ENCODE results near the gene SPOCK1.

The SPOCK1 gene

GRCh38 chr5:137254119-137255090 lies 244.7 kb downstream of the SPOCK1 start:
- TF ChIP-seq, protein P1, sequence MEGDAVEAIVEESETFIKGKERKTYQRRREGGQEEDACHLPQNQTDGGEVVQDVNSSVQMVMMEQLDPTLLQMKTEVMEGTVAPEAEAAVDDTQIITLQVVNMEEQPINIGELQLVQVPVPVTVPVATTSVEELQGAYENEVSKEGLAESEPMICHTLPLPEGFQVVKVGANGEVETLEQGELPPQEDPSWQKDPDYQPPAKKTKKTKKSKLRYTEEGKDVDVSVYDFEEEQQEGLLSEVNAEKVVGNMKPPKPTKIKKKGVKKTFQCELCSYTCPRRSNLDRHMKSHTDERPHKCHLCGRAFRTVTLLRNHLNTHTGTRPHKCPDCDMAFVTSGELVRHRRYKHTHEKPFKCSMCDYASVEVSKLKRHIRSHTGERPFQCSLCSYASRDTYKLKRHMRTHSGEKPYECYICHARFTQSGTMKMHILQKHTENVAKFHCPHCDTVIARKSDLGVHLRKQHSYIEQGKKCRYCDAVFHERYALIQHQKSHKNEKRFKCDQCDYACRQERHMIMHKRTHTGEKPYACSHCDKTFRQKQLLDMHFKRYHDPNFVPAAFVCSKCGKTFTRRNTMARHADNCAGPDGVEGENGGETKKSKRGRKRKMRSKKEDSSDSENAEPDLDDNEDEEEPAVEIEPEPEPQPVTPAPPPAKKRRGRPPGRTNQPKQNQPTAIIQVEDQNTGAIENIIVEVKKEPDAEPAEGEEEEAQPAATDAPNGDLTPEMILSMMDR (IDR thresholded peaks at IDR 0.05) = no peak

DNA sequence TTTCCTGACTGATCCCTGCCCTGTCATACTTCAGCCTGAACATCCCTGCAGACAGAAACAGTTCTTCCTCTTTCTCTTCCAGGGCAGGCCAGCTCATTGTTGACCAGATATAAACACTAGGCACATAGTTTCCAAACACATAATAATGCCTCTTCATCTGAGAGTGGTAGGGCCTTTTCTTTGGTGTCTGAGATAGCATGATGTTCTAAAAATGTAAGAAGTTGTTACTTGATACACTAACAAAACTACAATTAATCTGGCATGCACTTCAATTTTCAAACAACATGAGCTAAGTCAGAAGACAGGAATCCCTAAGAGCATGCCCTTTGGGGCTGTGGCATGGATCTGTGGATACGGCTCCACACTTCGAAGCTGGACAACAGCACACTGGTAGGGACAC lies 246.6 kb downstream of the SPOCK1 start:
- TF ChIP-seq, protein P1 (IDR thresholded peaks at IDR 0.05) = no peak

DNA sequence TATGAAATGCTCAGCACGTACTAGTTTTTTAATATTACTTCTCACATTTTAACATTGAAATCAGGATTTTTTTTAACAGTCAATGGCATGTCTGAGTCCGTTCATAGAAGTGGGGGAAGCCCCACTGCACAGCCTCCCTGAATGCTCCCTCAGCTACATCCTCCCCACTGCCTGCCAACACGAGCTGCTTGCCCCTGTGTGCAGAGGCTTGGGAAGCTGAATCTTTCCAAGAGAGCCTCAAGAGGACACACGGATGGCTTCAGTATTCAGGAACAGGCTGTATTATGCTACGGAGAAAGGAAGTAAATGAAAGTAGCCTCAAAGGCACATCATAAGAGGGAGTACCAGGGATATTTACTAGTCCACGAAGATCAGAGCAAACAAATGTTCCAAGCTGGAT lies 248.7 kb downstream of the SPOCK1 start:
- TF ChIP-seq, protein P1 (IDR thresholded peaks at IDR 0.05) = no peak

DNA sequence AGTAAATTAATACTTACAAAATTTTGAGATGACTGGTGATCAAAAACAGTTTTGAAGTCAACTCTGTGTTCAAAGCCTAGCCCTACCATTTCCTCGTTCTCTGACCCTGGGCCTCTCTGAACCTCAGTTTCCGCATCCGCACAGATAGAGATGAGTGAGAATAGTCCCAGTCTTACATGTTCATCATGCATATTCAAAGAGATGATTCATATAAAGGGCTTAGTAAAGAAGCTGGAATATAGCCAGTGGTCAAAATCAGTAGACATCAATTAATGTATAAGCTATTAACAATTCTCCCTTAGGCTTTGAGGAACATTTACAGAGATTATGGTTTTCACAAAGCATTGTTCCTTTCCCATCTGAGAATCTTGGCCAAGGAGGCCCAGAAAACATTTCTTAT lies 250.6 kb downstream of the SPOCK1 start:
- TF ChIP-seq, protein P1 (IDR thresholded peaks at IDR 0.05) = no peak

DNA sequence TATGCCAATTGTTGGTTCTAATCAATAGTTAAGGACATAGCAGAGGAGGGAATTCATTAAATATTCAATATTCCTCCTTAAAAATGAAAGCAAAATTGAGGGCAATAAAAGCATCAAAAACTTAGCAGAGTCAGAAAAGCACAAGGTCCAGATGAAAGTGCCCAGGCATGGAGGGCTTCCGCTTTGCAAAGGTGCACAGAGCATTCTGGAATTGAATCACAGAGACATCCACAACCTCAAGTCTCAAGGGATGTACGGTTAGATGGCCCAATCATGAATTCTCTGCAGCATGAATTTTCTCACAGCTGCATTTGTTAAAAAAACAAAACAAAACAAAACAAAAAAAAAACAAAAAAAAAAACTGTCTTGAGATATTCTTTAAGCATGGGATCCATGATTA lies 253.7 kb downstream of the SPOCK1 start:
- TF ChIP-seq, protein P1 (IDR thresholded peaks at IDR 0.05) = no peak

GRCh38 chr5:137240285-137240684 lies 258.8 kb downstream of the SPOCK1 start:
- TF ChIP-seq, protein P1 (IDR thresholded peaks at IDR 0.05) = no peak

- TF ChIP-seq, protein P1 (IDR thresholded peaks at IDR 0.05) = no peak
These were observed 262.1 kb downstream of the SPOCK1 start for GRCh38 chr5:137236849-137237507.
